ENCODE data around the gene ATG9A. TPM values are rescaled to one million over a fixed set of nuclear protein-coding genes. Genes with fewer than 3 reads are reported as not detected.

The ATG9A gene
- total and polyA plus RNA-seq, 2 donors (not counting 3 experiments of a cell fraction or from before 2014, with no cell fraction given): 65.5 to 95.0 TPM

GRCh38 chr2:219274361-219274921 lies 45.0 kb upstream of the ATG9A start:
- Histone ChIP-seq H3K9ac (replicated peaks; ENCODE audit: extremely low read depth, insufficient read depth, low read length) (no peak overlapping the region), H3K79me2 (ENCODE audit: control insufficient read depth, insufficient read depth, low read length) (no peaks in the 10 kb centered on the region), H3K36me3 (ENCODE audit: control insufficient read depth in 2 of 2, extremely low read depth in 1 of 2, insufficient read depth in 2 of 2, low read length in 2 of 2) (no peaks in the 10 kb centered on the region), H3K4me2 (ENCODE audit: insufficient read depth, low read length) (no peak overlapping the region), H3K9me1 (replicated peaks; ENCODE audit: control insufficient read depth, extremely low read depth, insufficient read depth, low read length) (no peaks in the 10 kb centered on the region), H3K27ac (ENCODE audit: insufficient read depth, low read depth, low read length) (no peak overlapping the region), H3K4me3 (replicated peaks in 1 of 3; ENCODE audit: insufficient read depth in 1 of 3, low read depth in 1 of 3, low read length in 3 of 3) (no peak overlapping the region), H3K4me1 (ENCODE audit: control insufficient read depth, extremely low read depth, insufficient read depth, low read length) (peaks cover 11% of the 10 kb centered on the region), H2AFZ (ENCODE audit: low read depth, low read length) (no peak overlapping the region), H3K9me3 (replicated peaks; ENCODE audit: control insufficient read depth, insufficient read depth, low read length) (no peaks in the 10 kb centered on the region), H4K20me1 (replicated peaks; ENCODE audit: control insufficient read depth, extremely low read depth, insufficient read depth, low read length) (no peaks in the 10 kb centered on the region), H3K27me3 (ENCODE audit: control insufficient read depth in 2 of 2, insufficient read depth in 2 of 2, low read length in 2 of 2) (peaks cover 4 to 8% of the 10 kb centered on the region in 2 experiments)
- TF ChIP-seq GATA2 (IDR thresholded peaks at IDR 0.05; ENCODE audit: insufficient read depth, insufficient read length, low read depth, low read length): no peak
- no peak for TF ChIP-seq FOS (IDR thresholded peaks at IDR 0.05; ENCODE audit: borderline replicate concordance, insufficient read depth, low read length)
- TF ChIP-seq EZH2 (IDR thresholded peaks at IDR 0.05; ENCODE audit: borderline replicate concordance, low read depth, low read length, severe bottlenecking): no peak
- TF ChIP-seq MAX (IDR thresholded peaks at IDR 0.05; ENCODE audit: insufficient read depth, insufficient read length): no peak
- no peak for TF ChIP-seq MYC (IDR thresholded peaks at IDR 0.05; ENCODE audit: low read depth, low read length)
- TF ChIP-seq JUN (IDR thresholded peaks at IDR 0.05; ENCODE audit: borderline replicate concordance, insufficient read depth, insufficient read length, low read depth): no peak
- TF ChIP-seq CTCF (IDR thresholded peaks at IDR 0.05; ENCODE audit: extremely low read depth in 1 of 2, insufficient read depth in 1 of 2, low read depth in 1 of 2, low read length in 2 of 2): no peak
- TF ChIP-seq POLR2A (IDR thresholded peaks at IDR 0.05; ENCODE audit: low read depth, low read length): no peak
- dilution Hi-C loops (cut with MboI; ENCODE audit: extremely low pct_ligation_motif_present, low sequenced_read_pairs): no loop called here
- BruUV-seq (replicated peaks): no TSS peak
- ChIA-PET POLR2A (interaction anchor here (0.9 kb wide), 1 partner anchor 25 kb away, joined by 3 read pairs; no protein-coding TSS in a partner anchor), CTCF (interaction anchor here (0.7 to 1.3 kb wide), 6 partner anchors 11 to 119 kb away, joined by 3 to 13 read pairs (median 3); partner anchors contain the start of genes TUBA4A and TUBA4B)
- FAIRE-seq: no peak
- DNase-seq (ENCODE audit: low read depth, low spot score): no peak
- intact Hi-C loops (cut with micrococcal nuclease): no loop called here

All from endothelial cell of umbilical vein (primary cell).